AG08395 (cell line): ENCODE data around the gene RERG.

Source experiments
- DNase-seq: peaks from one replicate; pipeline ENCODE4 v3.0.0; 2012; ENCODE audit warnings: mixed read lengths, low spot score

RERG gene

GRCh38 chr12:15218794-15219193, 2.4 kb downstream of the RERG start:
- DNase-seq: no peak

DNA sequence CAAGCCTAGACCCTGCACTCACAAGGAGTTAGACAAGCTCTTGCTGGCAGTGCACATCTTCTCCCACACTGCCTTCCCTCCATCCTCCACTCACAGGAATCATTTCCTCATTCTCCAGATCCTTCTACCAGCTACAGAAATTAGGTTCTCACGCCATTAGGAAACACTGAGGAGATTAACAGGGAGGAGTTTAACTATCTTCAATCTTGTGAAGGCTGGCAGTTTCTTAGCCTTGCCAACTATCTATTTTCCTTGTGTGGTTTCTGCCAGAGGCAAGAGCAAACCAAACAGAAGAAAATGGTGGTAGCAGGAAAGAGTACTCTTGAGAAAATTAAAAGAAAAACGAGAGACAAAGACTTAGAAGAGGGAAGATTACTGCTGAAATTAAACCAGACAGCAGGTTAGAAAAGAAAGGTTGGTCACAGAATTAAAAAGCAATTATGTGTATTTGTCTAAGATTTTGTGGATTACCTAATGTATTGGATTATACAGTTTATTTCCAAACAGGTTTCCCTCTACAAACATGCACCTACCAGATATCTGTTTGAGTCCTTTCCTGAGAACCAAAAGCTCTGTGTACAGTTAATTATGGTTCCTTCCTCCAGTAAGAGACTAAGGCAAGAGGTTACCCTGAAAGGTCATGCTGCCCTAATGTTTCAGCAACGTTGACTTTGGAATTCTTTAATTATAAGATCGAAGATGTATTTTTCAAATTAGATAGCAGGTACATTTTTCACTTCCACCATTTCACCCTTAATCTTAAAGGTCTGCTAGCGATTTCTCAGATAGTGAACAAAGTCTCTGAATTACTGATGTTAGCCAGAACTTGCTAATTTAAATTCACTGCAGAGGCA, 5.0 kb downstream of the RERG start:
- DNase-seq: no peak

DNA sequence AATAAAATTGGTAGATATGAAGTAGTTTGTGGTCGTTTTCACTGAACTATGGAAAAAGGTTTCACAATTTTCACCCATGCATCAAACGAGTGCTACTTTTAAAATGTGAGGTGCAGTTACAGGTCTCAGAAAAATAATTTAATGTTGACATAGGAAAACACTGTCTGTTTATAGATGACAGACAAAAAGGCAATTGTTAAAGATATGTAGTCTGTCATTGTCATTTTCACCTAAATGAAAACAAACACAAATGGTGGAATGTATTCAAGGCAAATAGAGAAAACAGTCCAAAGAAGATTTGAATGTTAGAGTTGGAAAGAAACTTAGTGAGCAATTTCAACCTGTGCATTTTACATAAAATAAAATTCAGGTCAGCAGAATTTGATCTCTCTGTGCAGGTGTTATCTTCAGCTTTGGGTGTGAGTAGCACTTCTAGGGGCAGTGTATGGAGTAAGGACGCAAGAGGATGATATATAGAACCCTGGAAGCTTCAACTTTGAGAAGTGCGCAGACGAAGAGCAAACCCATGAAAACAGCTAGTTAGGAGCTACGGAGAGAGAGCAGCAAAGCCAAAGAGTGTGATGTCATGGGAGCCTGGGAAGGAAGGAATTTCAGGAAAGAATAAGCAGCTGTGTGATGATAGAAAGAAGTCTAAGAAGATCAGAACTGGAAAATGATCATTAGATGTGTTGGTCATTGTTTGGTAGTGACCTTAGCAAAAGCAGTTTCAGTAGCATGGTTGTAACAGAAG, 6.2 kb downstream of the RERG start:
- no peak for DNase-seq

DNA sequence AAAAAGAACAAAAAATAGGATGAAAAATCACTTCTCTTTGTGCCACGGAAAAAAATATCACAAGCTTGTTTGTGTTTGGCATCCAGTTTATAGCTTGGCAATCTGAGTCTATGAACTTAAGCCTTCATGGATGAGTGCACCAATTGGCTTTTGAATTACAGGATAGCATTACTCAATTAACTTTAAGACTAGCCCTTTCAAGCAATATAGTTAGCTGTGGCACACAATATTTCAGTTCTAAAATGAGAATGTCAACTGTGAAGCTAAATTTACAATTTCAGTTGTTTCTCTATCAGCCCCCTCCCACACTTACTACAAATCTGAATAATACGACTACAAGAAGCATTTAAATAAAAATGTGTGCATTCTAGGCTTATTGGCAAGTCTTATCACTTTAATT, 8.3 kb downstream of the RERG start:
- no peak for DNase-seq

GRCh38 chr12:15209782-15210181, 11.4 kb downstream of the RERG start:
- DNase-seq: peak; percentile 44

DNA sequence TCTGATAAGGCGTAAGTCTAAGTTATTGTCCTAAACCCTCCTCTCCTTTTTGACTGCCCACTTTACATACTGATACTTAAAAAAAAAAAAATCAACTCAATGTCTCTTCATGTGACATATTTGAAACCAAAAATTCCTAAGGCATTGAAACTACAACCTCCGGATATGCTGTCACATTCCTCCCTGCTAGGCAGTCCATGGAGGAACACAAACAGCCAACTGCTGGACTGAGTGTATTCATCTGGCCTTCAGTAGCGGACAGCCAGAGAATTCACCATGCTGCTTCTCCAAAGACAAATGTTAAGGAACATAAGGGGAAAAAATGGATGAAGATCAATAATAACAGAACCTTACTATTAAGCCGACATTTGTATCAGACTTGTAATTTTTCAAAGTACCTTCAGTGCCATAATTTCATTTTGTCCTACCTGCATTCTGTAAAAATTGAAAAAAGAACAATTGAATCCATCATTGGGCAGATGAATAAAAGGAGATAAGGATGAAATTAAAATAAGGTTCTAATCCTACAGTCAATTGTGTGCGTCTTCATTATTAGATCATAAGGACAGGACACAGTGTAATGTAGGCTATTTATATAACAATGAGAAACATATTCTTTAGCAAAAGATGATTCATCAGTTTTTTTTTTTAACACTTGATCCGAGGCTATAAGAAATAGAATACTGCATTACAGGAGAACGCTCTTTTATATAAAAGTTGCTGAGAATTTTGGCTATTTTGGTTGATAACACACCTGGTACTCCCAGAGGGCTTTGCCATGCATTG, 12.2 kb downstream of the RERG start:
- no peak for DNase-seq

GRCh38 chr12:15208140-15208539, 13.1 kb downstream of the RERG start:
- DNase-seq: no peak

- no peak for DNase-seq
Measured at GRCh38 chr12:15206831-15207389, 14.3 kb downstream of the RERG start.

DNA sequence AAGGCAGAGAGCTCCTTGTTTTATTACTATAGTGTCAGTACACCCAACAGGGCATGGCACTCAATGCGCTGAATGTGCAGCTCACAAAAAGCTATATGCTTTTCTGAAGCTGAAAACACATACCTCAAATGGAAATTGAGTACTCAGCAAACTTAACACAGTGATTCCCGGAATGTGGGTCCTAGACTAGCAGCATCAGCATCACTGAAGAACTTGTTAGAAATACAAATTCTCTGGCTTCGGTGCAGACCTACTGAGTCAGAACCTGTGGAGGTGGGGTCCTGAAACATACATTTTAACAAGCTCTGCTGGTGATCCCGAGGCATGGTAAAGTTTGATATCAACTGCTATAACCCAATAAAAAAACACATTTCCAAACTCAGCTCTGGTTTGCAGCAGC, 14.9 kb downstream of the RERG start:
- no peak for DNase-seq

DNA sequence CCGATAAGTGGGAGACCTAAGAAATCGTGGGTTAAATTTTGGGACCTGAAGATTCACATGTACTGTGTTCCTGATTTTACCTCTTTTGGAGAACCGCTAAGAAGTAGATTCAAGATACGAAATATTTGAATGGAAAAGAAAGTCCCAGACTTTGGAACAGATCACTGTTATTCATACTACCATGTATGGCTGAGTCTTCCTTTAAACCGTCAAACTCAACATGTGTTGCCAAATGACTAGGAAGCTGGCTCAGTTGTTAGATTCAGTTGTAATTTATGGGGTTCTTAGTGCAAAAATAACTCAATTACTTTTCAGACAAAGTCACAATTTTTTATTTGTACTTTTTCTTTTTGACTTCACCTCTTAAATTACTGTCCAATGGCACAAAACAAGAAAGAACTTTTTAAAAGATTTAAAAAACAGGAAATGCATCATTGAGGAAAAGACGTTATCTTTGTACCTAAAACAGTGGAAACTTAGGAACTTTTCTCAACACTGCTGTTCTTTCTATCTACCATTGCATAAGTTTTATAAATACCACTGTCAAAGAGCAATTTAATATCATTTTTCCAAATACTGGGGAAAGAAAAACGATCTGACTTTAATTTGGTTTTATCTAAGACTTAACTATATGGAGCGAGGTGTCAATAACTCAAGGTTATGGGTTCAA, 15.7 kb downstream of the RERG start:
- no peak for DNase-seq

DNA sequence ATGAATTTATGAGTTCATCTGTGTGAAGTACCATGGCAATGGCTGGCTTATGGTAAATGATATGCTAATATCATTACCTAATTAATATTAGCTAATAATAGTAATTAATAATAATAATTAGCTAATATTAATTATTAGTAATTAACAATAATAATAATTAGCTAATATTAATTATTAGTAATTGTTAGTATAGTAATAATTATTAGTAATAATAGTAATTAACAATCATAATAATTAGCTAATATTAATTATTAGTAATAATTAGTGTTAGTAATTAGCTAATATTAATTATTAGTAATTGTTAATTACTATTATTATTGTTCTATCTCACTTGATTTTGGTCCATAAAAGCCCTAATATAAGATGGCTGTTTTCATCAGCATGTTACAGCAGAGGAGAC, 19.8 kb downstream of the RERG start:
- DNase-seq: no peak

GRCh38 chr12:15201056-15201455, 20.2 kb downstream of the RERG start:
- DNase-seq: no peak

GRCh38 chr12:15200641-15201040, 20.6 kb downstream of the RERG start:
- no peak for DNase-seq

DNA sequence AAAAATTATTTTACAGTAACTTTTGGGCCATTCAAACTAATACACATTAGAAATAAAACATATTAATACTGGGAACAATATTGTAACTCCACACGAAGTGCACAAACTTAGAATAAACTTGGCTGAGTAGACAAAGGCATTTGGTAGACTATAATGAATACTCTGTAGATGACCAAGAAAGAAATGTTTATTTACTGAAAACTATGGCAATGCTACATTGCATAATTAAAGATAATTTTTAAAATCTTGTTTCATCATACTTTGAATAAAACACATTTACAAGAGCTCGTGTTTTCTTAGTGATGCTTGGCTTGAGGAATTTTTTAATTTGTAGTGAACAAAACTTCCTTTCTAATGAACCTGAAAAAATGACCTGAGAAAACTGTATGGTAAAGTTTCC, 21.3 kb downstream of the RERG start:
- DNase-seq: no peak

GRCh38 chr12:15196678-15197505, 24.3 kb downstream of the RERG start:
- DNase-seq: no peak

DNA sequence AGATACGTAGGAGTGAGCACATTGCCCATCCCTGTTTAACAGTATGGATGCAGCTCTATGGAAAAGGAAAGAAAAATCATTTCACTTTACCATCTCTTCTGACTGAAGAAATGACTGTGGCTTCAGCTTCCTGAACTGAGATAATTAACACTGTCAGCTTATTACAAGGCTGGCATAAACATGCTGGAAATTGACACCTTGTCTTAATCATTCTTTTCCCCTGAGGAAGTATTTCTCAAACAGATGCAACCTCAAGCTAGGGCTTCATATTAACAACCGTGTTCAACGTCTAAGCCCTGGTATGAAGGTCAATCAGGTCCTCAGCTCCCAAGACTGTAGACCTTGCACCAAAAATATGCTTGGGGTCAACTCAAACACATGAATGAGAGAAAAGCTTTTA, 25.0 kb downstream of the RERG start:
- no peak for DNase-seq

DNA sequence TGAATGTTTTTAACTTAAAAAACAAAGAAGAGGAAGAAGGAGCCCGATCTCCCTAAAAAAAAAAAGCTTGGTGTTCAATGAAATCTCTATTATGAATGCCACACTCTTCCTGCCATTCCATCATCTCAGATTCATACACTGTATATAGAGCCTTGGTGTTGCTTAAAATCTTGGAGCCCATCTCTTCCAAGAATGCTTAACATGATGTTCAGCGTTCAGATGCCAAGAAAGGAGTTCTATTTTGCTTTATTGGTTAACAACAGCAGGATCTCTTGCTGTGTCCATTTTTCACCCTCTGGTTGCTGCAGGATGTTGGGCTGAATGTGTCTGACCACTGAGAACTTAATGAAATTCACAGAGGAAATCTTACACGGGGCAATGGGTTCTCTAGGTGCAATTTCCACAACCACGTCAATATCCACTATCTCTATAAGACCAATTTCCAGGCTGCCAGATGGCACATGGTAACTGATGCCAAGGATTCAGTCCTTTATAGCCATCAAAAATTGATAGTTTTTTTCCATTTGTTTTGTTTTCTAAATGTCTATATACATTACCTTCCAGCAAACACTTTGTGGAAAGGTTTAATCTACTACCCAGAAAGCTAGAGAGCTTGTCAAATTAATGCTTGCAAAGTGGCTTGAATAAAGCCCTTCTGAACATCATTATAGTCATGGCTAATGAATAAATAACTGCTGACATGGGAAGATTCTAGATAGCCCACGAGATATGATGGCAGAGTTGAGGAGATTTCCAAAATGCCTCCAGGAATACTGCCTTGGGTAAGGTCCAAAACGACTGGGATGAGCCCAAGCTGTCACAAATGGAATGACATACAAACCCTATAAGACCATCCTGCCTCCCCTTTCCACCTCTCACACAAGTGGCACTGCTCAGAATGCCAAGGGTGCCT, 26.5 kb downstream of the RERG start:
- no peak for DNase-seq

DNA sequence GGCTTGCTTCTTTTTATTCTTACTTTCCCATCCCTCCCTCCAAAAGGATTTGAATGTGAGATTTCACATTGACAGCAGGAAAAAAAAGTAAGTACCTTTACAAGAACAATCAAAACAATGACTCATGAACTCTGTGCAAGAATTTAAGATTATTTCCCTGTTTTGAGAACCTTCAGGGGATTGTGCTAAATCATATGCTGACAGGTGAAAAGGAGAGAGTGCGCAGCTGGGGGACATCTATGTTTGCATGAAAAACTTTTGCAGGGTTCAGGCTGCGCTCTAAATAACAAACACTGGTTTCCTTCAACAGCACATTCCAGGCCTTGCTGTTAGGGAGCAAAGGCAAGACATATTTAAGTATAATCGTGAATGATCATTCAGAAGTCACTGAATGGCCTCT, 27.3 kb downstream of the RERG start:
- no peak for DNase-seq

DNA sequence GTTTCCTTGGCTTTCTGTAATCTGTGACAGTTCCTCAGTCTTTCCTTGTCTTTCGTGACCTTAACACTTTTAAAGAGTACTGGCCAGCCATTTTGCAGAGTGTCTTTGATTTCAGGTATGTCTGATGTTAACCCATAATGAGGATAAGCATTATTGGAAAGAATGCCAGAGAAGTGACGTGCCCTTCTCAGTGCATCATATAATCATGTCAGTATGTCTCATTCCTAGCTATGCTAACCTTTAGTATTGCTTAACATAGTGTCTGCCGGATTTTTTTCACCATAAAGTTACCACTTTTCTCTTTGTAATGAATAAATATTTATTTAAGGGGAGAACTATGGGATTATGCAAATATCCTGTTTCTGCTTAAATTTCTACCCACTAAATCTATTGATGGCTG, 28.5 kb downstream of the RERG start:
- DNase-seq: no peak

DNA sequence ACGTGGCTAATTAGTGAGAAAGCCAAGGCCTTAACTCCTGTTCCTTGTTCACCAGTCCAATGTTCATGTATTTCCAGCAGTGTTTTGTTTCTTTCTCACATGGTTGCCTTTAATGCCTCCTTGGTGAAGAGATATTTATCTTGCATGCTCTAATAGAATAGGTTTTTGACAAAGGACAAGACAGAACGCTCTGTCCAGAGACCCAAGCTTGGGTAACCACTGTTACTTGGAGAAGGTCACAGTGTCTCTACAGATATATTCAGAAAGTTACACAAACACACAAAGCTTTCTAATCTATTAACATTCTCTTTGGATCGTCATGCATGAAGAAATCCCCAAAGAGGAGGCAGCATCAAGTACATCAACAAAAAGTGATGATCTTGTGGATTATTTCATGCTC, 33.1 kb downstream of the RERG start:
- DNase-seq: no peak
